Right cardiac atrium (tissue), 5 donors: ENCODE data around the gene SPATA2L. TPM values are rescaled to one million over a fixed set of nuclear protein-coding genes. Genes with fewer than 3 reads are reported as not detected.

Experiments used
- ATAC-seq, 2 donors: fragments of 200-7000 bp; cut with Tn5 transposase; one replicate each; pipeline versions ENCODE4 v1.8.0 to v1.9.1; 2020; ENCODE audit warnings: moderate library complexity in 2 of 2, mild to moderate bottlenecking in 1 of 2
- DNase-seq, 3 donors: peaks; one replicate each; pipeline ENCODE4 v3.0.0-alpha.2; 2020
- H3K27ac ChIP-seq: one replicate; pipeline ENCODE4 v1.5.1; 2013; ENCODE audit warnings: mild to moderate bottlenecking, low read length, control low read depth, moderate library complexity
- H3K27me3 ChIP-seq: one replicate; pipeline ENCODE4 v1.6.1; 2013; ENCODE audit not compliant: control insufficient read depth, insufficient read depth
- H3K4me1 ChIP-seq: one replicate; pipeline ENCODE4 v1.6.1; 2013; ENCODE audit warnings: low read length; ENCODE audit not compliant: control insufficient read depth, insufficient read depth
- H3K4me3 ChIP-seq: one replicate; pipeline ENCODE4 v1.5.1; 2013; ENCODE audit warnings: low read length, control low read depth
- H3K9me3 ChIP-seq: one replicate; pipeline ENCODE4 v1.6.1; 2013; ENCODE audit warnings: low read length; ENCODE audit not compliant: control insufficient read depth
- WGBS: extraction: QIAGEN DNeasy Blood & Tissue Kit; methylation state at CpG from one replicate; pipeline ENCODE4 v1.1.7; 2013; 5-methylcytosine and 5-hydroxymethylcytosine counted together
- intact Hi-C, 4 donors: fragments of 100-400 bp; cut with DNase I; formaldehyde crosslinking; loops; one replicate each; pipeline versions ENCODE4 v1.11.0 to v1.14.0; 2022 to 2023
- polyA plus RNA-seq: library from polyadenylated mRNA; stranded (reverse); fragments of 200-250 nt; gene quantifications from one replicate; pipeline ENCODE4 v1.2.3, GENCODE V29; 2013
- total RNA-seq, 4 donors: library from RNA; stranded (reverse); fragmentation: NEBNext Ultra II Directional; extraction: Animal tissue kit (Norgen Biotek cat#: 25700); gene quantifications; one replicate each; pipeline ENCODE4 v1.2.1, GENCODE V29; 2021
- donor health status: healthy with polysubstance abuse.
- donor health status: DM: no; HTN: yes; CAD: no.
- donor health status: DM: no; HTN: no; CAD: no.
- donor health status: DM: no; HTN: yes; CAD: no; lungs with severe emphysema.
- donor health status: DM: yes; HTN: yes; CAD: no.

Gene SPATA2L
- total and polyA plus RNA-seq, 5 donors = 2.3 to 5.2 (median 3.5) TPM

- H3K4me1 ChIP-seq = no peaks in the 10 kb centered on the region
- intact Hi-C loops = no loop called here
- 79% methylated on average over 20 of the region's 20 CpGs for WGBS
- H3K27ac ChIP-seq = no peak overlapping the region
- no peaks in the 10 kb centered on the region for H3K27me3 ChIP-seq
- DNase-seq (peak in 1 of 3 donors; percentile 22), ATAC-seq (peak in 1 of 2 donors; percentile 8)
- H3K9me3 ChIP-seq = no peaks in the 10 kb centered on the region
- H3K4me3 ChIP-seq = no peak overlapping the region
Observed at GRCh38 chr16:89738538-89739317, 37.2 kb upstream of the SPATA2L start.

- H3K27me3 ChIP-seq = no peaks in the 10 kb centered on the region
- no peaks in the 10 kb centered on the region for H3K4me1 ChIP-seq
- WGBS = 92% methylated on average over 14 of the region's 14 CpGs
- ATAC-seq (peak in 1 of 2 donors; percentile 7), DNase-seq (peak in 1 of 3 donors; percentile 56)
- intact Hi-C loops = no loop called here
- no peak overlapping the region for H3K27ac ChIP-seq
- H3K4me3 ChIP-seq = no peak overlapping the region
- H3K9me3 ChIP-seq = no peaks in the 10 kb centered on the region
Observed at GRCh38 chr16:89738072-89738377, 36.5 kb upstream of the SPATA2L start.

- WGBS = 90% methylated on average over 20 of the region's 20 CpGs
- DNase-seq (peak in 1 of 3 donors; percentile 45), ATAC-seq (peak in 1 of 2 donors; percentile 5)
- H3K4me3 ChIP-seq = no peak overlapping the region
- intact Hi-C loops = no loop called here
- H3K4me1 ChIP-seq = no peaks in the 10 kb centered on the region
- no peaks in the 10 kb centered on the region for H3K27me3 ChIP-seq
- H3K9me3 ChIP-seq = no peaks in the 10 kb centered on the region
- no peak overlapping the region for H3K27ac ChIP-seq
Observed at GRCh38 chr16:89737341-89738071, 36.0 kb upstream of the SPATA2L start.

- H3K4me1 ChIP-seq = no peaks in the 10 kb centered on the region
- intact Hi-C loops = no loop called here
- no peaks in the 10 kb centered on the region for H3K9me3 ChIP-seq
- no peak for ATAC-seq
- no peak for DNase-seq
- WGBS = 96% methylated on average over 3 of the region's 3 CpGs
- H3K27ac ChIP-seq = no peak overlapping the region
- no peaks in the 10 kb centered on the region for H3K27me3 ChIP-seq
- no peak overlapping the region for H3K4me3 ChIP-seq
Observed at GRCh38 chr16:89736554-89736953, 35.0 kb upstream of the SPATA2L start.

GRCh38 chr16:89733792-89734191 lies 32.3 kb upstream of the SPATA2L start:
- no peak for DNase-seq
- 91% methylated on average over 21 of the region's 21 CpGs for WGBS

GRCh38 chr16:89733322-89733721 lies 31.8 kb upstream of the SPATA2L start:
- intact Hi-C loops = no loop called here
- Histone ChIP-seq H3K4me1 (no peaks in the 10 kb centered on the region), H3K27me3 (no peaks in the 10 kb centered on the region), H3K27ac (no peak overlapping the region), H3K4me3 (no peak overlapping the region), H3K9me3 (no peaks in the 10 kb centered on the region)
- 89% methylated on average over 17 of the region's 17 CpGs for WGBS
- ATAC-seq (no peak), DNase-seq (no peak)

More at GRCh38 chr16:89733792-89734191, 32.3 kb upstream of the SPATA2L start:
- Histone ChIP-seq H3K27me3 (no peaks in the 10 kb centered on the region), H3K9me3 (no peaks in the 10 kb centered on the region), H3K27ac (no peak overlapping the region), H3K4me1 (no peaks in the 10 kb centered on the region), H3K4me3 (no peak overlapping the region)
- ATAC-seq = no peak
- intact Hi-C loops = no loop called here

GRCh38 chr16:89732918-89733242 lies 31.4 kb upstream of the SPATA2L start:
- no peak overlapping the region for H3K27ac ChIP-seq
- intact Hi-C loops = no loop called here
- H3K9me3 ChIP-seq = no peaks in the 10 kb centered on the region
- no peaks in the 10 kb centered on the region for H3K4me1 ChIP-seq
- no peak overlapping the region for H3K4me3 ChIP-seq
- 96% methylated on average over 9 of the region's 9 CpGs for WGBS
- H3K27me3 ChIP-seq = no peaks in the 10 kb centered on the region
- ATAC-seq (no peak), DNase-seq (no peak)

GRCh38 chr16:89732142-89732917 lies 30.8 kb upstream of the SPATA2L start:
- no peaks in the 10 kb centered on the region for H3K9me3 ChIP-seq
- no peak overlapping the region for H3K4me3 ChIP-seq
- DNase-seq (no peak), ATAC-seq (no peak)
- no peaks in the 10 kb centered on the region for H3K4me1 ChIP-seq
- H3K27me3 ChIP-seq = no peaks in the 10 kb centered on the region
- WGBS = 88% methylated on average over 24 of the region's 24 CpGs
- no peak overlapping the region for H3K27ac ChIP-seq
- intact Hi-C loops = no loop called here

GRCh38 chr16:89730610-89731234 lies 29.2 kb upstream of the SPATA2L start:
- no peak overlapping the region for H3K4me3 ChIP-seq
- 75% methylated on average over 22 of the region's 22 CpGs for WGBS
- no peaks in the 10 kb centered on the region for H3K27me3 ChIP-seq
- intact Hi-C loops = no loop called here
- ATAC-seq (no peak), DNase-seq (no peak)
- no peaks in the 10 kb centered on the region for H3K9me3 ChIP-seq
- H3K4me1 ChIP-seq = no peaks in the 10 kb centered on the region
- no peak overlapping the region for H3K27ac ChIP-seq

GRCh38 chr16:89729863-89730593 lies 28.5 kb upstream of the SPATA2L start:
- Histone ChIP-seq H3K4me1 (no peaks in the 10 kb centered on the region), H3K27me3 (no peaks in the 10 kb centered on the region), H3K9me3 (no peaks in the 10 kb centered on the region), H3K27ac (no peak overlapping the region), H3K4me3 (no peak overlapping the region)
- intact Hi-C loops = no loop called here
- no peak for DNase-seq
- 55% methylated on average over 14 of the region's 14 CpGs for WGBS
- no peak for ATAC-seq
